Loucy (cell line): ENCODE data around the gene TRAF3IP1.
"Not testable (repeated sequence)": the region's sequence is repeated elsewhere in the genome, so short reads cannot be mapped to it uniquely, and the experiment has no call there.

Experiments
- H2AFZ ChIP-seq: fragments of 200-600 bp; sonication (generic); 2 replicates; pipeline ENCODE4 v1.6.0; 2016; ENCODE audit warnings: antibody characterized with exemption, mild to moderate bottlenecking, low read length, moderate library complexity
- H3F3A ChIP-seq: fragments of 200-600 bp; 2 replicates; pipeline ENCODE4 v1.6.0; 2016; ENCODE audit warnings: antibody characterized with exemption, low read depth, mild to moderate bottlenecking
- H3K27me3 ChIP-seq: fragments of 200-600 bp; sonication (generic); 2 replicates; pipeline ENCODE4 v1.6.1; 2014; ENCODE audit warnings: low read length, mild to moderate bottlenecking; ENCODE audit not compliant: insufficient read depth, poor library complexity, severe bottlenecking
- H3K36me3 ChIP-seq: fragments of 200-600 bp; sonication (generic); 2 replicates; pipeline ENCODE4 v1.6.1; 2016; ENCODE audit warnings: low read length; ENCODE audit not compliant: insufficient read depth
- H3K4me1 ChIP-seq: fragments of 200-600 bp; sonication (generic); 2 replicates; pipeline ENCODE4 v1.5.1; 2014; ENCODE audit warnings: low read length, mild to moderate bottlenecking; ENCODE audit not compliant: insufficient read depth, poor library complexity, severe bottlenecking
- H3K4me2 ChIP-seq: fragments of 200-600 bp; sonication (generic); 2 replicates; pipeline ENCODE4 v1.6.0; 2014; ENCODE audit warnings: antibody characterized with exemption, low read length, low read depth, mild to moderate bottlenecking; ENCODE audit not compliant: poor library complexity, severe bottlenecking
- H3K4me3 ChIP-seq: fragments of 200-600 bp; sonication (generic); 2 replicates; pipeline ENCODE4 v1.5.1; 2014; ENCODE audit warnings: low read length, mild to moderate bottlenecking, mixed read lengths; ENCODE audit not compliant: poor library complexity, severe bottlenecking
- H3K79me2 ChIP-seq: fragments of 200-600 bp; sonication (generic); 2 replicates; pipeline ENCODE4 v1.6.1; 2014; ENCODE audit warnings: low read length; ENCODE audit not compliant: insufficient read depth
- H3K9ac ChIP-seq: fragments of 200-600 bp; sonication (generic); 2 replicates; pipeline ENCODE4 v1.6.0; 2014; ENCODE audit warnings: mild to moderate bottlenecking, low read depth, low read length, moderate library complexity; ENCODE audit not compliant: poor library complexity, severe bottlenecking
- H3K9me2 ChIP-seq: fragments of 200-600 bp; sonication (generic); replicated peaks from 2 replicates; pipeline ENCODE4 v1.6.1; 2016; ENCODE audit warnings: low read depth, low read length, mixed read lengths
- H3K9me3 ChIP-seq: fragments of 200-600 bp; sonication (generic); 2 replicates; pipeline ENCODE4 v1.6.1; 2014; ENCODE audit warnings: mild to moderate bottlenecking, antibody characterized with exemption, low read length, low read depth; ENCODE audit not compliant: insufficient read depth
- H4K20me1 ChIP-seq: fragments of 200-600 bp; sonication (generic); 2 replicates; pipeline ENCODE4 v1.6.0; 2014; ENCODE audit warnings: antibody characterized with exemption, low read length, mild to moderate bottlenecking; ENCODE audit not compliant: insufficient read depth, poor library complexity, severe bottlenecking
- EZH2phosphoT487 ChIP-seq: fragments of 200-600 bp; IDR thresholded peaks from 2 replicates; pipeline ENCODE4 v1.6.1; 2018; ENCODE audit warnings: antibody characterized with exemption, mild to moderate bottlenecking, moderate library complexity, borderline replicate concordance
- TF ChIP-seq, protein P1 (sequence below): fragments of 200-600 bp; sonication (generic); conservative IDR thresholded peaks from 2 replicates; pipeline ENCODE4 v1.5.1; 2014; ENCODE audit warnings: mild to moderate bottlenecking, antibody characterized with exemption, low read length

TRAF3IP1 gene

DNA sequence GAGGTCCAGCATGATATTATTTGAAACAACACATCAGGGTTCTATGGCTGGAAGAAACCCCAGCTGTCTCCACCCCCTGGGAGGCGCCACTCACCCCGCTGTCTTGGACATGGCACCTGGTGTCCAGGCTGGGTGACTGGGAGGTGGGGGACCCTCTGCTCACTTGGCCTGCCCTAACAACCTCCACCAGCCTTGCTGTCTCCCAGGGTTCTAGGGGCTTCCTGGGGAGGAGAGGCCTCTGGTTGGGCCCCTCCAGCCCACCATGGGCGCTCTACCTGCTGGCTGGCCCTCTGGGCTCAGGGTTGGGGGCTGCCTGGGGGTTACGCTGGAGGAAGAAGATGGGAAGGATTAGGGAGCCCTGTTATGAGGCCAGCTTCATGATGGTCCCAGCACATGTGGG lies 48.2 kb upstream of the TRAF3IP1 start:
- Histone ChIP-seq H3K27me3 (no peaks in the 10 kb centered on the region), H3K4me1 (no peaks in the 10 kb centered on the region), H3K9me2 (no peaks in the 10 kb centered on the region), H3K36me3 (peaks cover 85% of the 10 kb centered on the region), H3F3A (no peaks in the 10 kb centered on the region), H3K4me3 (no peak overlapping the region), H3K9ac (no peak overlapping the region), H4K20me1 (no peaks in the 10 kb centered on the region), H3K79me2 (no peaks in the 10 kb centered on the region), H2AFZ (no peak overlapping the region), H3K4me2 (no peak overlapping the region), H3K9me3 (no peaks in the 10 kb centered on the region)
- TF ChIP-seq, protein P1, sequence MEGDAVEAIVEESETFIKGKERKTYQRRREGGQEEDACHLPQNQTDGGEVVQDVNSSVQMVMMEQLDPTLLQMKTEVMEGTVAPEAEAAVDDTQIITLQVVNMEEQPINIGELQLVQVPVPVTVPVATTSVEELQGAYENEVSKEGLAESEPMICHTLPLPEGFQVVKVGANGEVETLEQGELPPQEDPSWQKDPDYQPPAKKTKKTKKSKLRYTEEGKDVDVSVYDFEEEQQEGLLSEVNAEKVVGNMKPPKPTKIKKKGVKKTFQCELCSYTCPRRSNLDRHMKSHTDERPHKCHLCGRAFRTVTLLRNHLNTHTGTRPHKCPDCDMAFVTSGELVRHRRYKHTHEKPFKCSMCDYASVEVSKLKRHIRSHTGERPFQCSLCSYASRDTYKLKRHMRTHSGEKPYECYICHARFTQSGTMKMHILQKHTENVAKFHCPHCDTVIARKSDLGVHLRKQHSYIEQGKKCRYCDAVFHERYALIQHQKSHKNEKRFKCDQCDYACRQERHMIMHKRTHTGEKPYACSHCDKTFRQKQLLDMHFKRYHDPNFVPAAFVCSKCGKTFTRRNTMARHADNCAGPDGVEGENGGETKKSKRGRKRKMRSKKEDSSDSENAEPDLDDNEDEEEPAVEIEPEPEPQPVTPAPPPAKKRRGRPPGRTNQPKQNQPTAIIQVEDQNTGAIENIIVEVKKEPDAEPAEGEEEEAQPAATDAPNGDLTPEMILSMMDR = no peak
- no peak for TF ChIP-seq EZH2phosphoT487

DNA sequence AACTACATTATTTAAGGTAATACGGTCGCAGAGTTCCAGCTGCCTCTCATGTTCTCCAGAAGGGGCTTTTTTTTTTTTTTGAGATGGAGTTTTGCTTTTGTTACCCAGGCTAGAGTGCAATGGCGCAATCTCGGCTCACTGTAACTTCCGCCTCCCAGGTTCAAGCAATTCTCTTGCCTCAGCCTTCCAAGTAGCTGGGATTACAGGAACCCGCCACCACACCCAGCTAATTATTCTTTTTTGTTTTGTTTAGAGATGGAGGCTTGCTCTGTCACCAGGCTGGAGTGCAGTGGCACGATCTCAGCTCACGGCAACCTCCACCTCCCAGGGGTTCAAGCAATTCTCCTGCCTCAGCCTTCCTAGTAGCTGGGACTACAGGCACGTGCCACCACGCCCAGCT lies 46.9 kb upstream of the TRAF3IP1 start:
- H3K4me1 ChIP-seq, H3K9me3 ChIP-seq, H3K9me2 ChIP-seq, H4K20me1 ChIP-seq, H3K9ac ChIP-seq, H3F3A ChIP-seq, H3K4me2 ChIP-seq, H2AFZ ChIP-seq, H3K27me3 ChIP-seq, H3K79me2 ChIP-seq, H3K4me3 ChIP-seq: not testable (repeated sequence)
- H3K36me3 ChIP-seq = peaks cover 79% of the 10 kb centered on the region

DNA sequence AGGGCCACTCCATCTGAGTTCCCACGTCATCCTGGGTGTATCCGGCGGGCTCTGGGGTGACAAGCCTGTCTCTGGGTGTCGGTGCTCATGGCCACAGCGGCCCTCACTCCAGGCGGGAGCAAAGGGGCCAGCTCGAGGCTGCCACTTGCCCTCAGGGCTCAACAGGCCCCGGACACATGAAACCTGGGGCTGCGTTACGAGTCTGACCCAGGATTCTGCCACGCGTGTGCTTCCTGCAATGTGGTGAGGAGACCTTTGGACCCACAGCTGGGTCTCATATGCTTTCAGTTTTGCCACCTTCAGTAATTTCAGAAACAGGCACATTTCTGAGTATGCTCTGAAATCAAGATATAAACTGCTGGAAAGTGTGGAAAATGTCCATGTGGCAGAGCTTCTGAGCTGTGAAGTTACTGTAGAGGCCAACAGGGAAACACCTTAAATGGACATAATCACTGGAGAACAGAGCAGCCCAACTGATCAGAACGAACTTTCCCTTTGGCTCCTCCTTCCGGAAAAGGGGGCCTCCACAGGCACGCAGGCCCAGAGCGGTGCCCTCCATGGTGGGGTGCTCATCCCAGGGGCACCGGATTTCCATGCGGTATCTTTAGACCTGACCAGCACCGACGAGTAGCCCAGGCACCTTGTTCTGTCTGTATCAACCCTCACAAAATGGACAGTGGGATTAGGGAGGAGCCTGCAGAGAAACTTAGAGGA lies 46.0 kb upstream of the TRAF3IP1 start:
- Histone ChIP-seq H4K20me1 (no peaks in the 10 kb centered on the region), H3K36me3 (peaks cover 72% of the 10 kb centered on the region)

More for the DNA sequence above, 46.0 kb upstream of the TRAF3IP1 start:
- Histone ChIP-seq H3K9ac (no peak overlapping the region), H3K9me2 (no peaks in the 10 kb centered on the region), H3K4me3 (no peak overlapping the region), H2AFZ (no peak overlapping the region), H3K9me3 (no peaks in the 10 kb centered on the region), H3K4me2 (no peak overlapping the region), H3F3A (no peaks in the 10 kb centered on the region), H3K4me1 (no peaks in the 10 kb centered on the region), H3K79me2 (peaks cover 11% of the 10 kb centered on the region; the same call in 1 of the 2 replicates), H3K27me3 (no peaks in the 10 kb centered on the region)
- TF ChIP-seq, protein P1 = no peak
- TF ChIP-seq EZH2phosphoT487 = no peak
